NCI-H1417 (cell line): Measurements from ENCODE around the gene MPP2.

Experiments used
- DNase-seq, 3 experiments: peaks; one replicate each; lab custom pipeline; 2025; lab: John Stamatoyannopoulos, UW

Gene MPP2

DNA sequence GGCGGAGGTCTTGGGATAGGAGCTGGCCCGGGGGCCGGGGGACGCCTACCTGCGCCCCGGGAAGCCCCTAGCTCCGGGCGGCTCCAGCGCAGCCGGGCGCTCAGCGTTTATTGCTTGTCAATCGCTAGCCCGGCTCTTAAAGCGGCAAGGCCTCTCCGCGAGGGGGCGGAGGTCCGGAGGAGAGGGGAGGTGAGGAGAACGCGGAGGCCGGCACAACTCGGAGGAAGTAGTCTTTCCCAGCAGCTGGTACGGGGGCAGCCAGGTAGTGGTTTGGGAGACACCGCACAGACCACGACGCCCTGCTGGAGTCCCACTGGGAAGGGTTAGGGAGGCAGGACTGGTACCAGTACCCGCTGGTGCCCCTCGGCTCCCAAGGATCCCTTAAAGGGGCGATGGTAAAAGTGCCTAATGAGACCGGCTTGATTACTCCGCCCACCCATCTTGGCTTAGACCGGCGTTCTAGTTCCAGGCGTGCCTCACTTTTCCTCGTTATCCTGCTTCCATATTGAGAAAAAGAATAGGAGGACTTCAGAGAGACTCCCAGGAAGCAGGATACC lies at the start of gene MPP2:
Gene MPP2 (minus strand): TSS at position 112 of the 557 bp plus-strand sequence. CDS start 3,076 bp downstream, outside the sequence.
- peak; percentile 65 to 83 (median 80) for DNase-seq

DNA sequence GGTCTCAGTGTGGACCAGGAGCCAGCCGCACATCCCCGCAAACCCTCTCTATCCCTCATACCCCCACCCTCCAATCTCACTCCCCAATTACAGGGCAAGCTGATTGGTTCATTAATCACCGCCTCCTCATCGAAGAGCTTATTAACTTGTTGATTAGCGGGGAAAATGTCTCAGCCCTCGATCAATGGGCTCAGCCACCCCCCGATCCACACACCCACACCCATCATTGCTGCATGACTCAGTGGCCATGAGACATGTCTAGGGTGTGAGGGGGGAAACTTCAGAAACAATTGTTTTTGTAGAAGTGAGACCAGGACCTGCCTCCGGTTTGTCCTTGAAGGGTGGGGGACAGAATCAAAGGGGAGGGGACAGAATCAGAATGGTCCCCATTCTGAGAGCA lies 48.9 kb upstream of the MPP2 start:
- no peak for DNase-seq

GRCh38 chr17:43953746-43954145 lies 46.4 kb upstream of the MPP2 start, which contains the start of gene PYY:
PYY (minus strand) TSS chr17:43953940; CDS start chr17:43953483, 457 bp downstream.
- no peak for DNase-seq

DNA sequence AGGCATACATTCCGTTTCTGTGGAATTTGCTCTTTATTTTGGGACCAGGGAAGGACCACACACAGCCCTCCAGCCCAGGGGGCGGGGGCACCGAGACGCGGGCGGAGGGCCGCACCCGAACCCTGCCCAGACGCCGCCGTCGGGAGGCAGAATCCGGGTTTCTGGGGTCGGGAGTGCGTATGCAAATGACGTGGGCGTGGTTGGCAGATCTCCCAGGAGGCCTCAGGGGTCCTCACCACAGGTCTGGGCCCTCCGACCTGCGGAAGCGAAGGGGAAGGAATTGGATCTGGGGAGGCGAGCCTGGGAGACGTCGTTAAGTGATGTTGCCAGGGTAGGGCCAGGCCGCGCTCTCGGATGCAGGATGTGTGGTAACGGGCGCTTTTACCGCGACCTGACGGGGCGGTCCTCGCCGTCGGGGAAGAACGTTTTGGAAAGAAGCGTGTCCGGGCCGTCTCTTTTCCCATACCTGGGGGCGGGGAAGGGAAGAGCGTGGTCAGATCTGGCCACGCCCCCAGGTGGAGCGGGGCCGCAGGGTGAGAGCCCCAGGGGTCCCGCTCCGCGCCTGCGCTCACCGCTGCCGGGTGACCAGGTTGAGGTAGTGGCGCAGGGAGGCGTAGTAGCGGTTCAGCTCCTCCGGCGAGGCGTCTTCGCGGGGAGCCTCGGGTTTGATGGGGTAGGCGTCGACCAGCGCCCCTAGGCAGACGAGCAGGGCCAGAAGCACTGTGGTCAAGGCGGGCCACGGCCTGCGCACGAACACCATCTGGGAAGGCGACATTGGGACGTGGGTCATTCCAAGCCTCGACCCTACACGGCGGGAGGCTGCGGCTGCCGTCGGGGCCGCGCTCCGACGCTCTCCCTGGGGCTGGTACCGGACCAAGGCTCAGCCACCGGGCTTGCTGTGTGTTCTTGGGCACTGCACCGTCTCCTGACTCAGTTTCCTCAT lies 45.7 kb upstream of the MPP2 start:
- DNase-seq, result peak in 1 of 3 experiments; percentile 29

DNA sequence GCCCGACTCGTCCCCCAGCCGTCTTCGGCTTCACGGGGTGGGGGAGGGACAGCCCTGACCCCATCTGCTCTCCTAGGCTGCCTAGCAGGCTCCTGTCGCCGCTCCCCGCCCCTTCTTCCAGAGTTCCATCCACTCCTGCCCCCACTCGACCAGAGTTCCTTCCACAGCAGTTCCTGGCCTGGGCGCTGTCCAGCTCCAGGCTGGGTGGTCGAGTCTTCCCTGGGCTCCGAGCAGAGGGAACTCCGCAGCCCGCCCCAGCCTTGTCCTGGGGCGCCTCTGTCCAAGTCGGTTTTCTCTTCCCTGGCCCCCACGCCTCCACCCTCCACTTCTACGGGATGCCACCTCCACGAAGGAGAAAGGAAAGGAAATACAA lies 45.0 kb upstream of the MPP2 start:
- no peak for DNase-seq

- DNase-seq, result no peak
Observed at GRCh38 chr17:43951750-43952149, 44.4 kb upstream of the MPP2 start.

- DNase-seq, result no peak
Observed at GRCh38 chr17:43950554-43950953, 43.2 kb upstream of the MPP2 start.

- no peak for DNase-seq
Observed at GRCh38 chr17:43949781-43950180, 42.4 kb upstream of the MPP2 start.

GRCh38 chr17:43946781-43947180 lies 39.4 kb upstream of the MPP2 start:
- DNase-seq, result no peak

GRCh38 chr17:43945074-43945829 lies 37.9 kb upstream of the MPP2 start:
- no peak for DNase-seq

DNA sequence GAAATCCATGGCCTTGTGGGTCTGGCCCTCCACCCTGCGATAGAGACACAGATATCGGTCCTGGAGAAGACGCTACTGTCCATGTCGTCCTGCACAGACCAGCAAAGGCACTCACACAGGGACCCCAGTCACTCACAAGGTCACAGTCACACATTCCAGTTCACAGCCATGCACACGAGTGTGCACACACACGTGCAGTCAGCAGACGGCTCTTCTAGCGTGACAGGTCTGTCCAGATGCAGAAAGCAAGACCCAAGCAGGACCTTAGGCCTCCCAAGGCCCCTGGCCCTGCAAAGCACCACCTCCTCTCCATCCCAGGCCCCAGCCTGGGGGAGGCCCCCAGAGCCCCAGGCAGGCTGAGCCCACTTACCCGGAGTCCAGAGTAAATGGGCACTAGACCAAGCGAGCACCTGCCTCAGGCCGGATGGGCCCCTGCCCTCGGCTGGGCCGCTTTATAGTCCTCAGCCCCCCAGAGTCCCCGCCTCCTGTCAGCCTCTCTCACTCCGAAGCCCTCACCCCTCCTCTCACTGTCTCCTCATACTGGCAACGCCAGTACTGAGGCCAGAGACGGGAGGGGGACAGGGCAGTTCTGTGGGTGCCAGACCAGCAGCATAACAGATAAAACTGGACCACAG lies 34.8 kb upstream of the MPP2 start, which contains the start of gene PPY:
Gene PPY (minus strand): TSS at position 426 of the 635 bp plus-strand sequence. CDS start 822 bp downstream, outside the sequence.
- DNase-seq, result no peak

DNA sequence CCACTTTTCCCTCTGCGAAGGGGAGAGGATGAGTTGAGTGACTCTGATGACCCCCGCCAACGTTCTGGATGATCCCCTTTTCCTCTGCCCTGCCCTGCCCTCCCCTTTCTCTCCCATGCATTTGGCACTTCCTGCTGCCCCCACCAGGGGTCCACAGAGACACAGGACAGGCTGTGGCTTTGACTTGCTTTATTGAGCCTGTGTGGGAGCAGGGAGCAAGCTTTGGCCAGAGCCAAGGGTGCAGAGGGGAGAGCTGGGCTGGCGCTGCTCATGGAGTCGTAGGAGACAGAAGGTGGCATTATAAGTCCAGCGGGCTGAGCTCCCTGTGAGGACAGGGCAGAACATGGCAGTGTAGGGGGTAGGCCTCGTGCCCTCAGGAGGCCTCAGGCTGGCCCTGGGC lies 33.3 kb upstream of the MPP2 start:
- DNase-seq, result peak in 2 of 3 experiments; percentile 37 to 59

DNA sequence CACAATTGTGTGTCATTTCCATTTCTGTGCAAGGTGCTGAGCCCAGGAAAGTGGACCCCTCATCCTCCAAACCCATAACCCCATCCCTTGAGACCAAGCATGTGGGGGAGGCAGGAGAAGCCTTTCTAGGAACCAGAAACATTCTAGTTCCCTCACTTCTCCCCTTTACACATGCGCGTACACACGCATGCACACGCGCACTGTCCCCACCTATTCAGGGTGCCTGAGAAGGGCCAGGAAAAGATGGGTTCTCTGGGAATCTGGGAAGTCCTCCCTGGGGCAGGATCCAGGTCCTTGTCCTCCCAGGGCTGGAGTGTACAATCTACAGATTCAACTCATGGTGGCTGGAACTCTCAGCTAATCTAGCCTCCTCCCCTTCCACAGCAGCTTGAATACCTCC lies 32.5 kb upstream of the MPP2 start:
- no peak for DNase-seq

- peak in 1 of 3 experiments; percentile 4 for DNase-seq
Observed at GRCh38 chr17:43939452-43939851, 32.1 kb upstream of the MPP2 start.

- no peak for DNase-seq
Observed at GRCh38 chr17:43938838-43939182, 31.5 kb upstream of the MPP2 start.

DNA sequence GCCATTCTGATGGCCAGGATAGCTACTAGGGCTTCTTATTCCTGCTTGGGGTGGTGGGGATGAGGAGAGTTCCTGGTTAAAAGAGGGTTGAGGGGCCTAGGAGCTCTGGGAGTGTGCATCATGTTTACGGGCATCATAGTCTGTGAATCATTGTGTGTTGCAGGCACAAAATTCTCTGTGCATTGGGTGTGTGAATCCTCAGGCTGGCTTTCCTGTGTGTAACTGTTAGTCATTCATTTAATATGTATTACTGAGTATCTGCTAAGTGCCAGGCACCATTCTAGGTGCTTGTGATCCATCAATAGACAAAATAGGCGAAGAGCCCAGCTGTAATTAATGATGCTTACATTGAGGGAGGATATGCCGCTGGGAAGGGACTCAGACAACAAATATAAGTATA lies 29.1 kb upstream of the MPP2 start:
- no peak for DNase-seq

DNA sequence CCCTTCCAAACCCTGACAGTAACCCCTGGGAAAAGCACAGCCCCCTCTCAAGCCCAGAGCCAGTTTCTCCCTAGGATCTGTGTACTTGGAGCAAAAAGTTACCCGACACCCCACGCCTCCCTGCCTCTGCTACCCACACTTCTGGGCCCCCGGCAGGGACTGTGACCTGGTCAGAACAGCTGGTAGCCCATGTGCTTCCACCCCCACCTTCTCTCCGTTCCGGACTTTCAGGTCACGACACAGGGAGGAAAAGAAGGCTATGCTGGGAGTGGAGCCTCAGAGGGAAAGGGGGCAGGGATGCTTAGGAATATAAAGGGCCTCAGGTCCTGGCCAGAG lies 28.6 kb upstream of the MPP2 start:
- DNase-seq, result no peak

DNA sequence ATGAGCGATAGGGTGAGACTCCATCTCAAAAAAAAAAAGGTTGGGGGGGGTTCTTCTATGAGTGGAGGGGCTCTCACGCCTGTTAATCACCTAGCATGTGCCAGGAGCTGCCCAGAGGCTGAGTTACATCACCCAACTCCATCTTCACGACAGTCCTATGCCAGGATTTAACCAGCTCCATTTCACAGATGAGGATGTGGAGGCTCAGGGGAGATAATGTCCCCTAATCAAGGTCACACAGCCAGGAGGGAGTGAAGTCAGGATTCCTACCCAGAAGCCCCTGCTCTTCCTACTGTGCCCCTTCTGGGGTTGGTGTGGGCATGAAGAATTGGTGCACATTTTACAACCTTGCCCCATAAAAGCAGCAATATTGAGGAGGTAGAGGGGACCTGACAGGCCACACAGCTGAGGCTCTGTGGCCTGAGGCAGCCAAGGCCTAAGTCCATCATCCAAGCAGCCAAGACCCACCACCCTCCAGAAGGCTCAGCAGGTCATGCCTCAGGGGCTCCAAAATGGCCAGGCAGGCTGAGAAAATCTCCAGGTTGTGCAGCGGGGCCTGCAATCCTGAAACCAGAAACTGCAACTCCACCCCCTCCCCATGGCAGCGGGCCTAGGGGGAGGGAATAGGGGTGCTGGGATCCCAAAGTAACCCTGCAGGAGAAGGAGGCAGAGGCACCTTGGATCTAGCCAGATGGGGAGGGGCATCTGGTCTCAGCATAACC lies 28.0 kb upstream of the MPP2 start:
- DNase-seq, result no peak

DNA sequence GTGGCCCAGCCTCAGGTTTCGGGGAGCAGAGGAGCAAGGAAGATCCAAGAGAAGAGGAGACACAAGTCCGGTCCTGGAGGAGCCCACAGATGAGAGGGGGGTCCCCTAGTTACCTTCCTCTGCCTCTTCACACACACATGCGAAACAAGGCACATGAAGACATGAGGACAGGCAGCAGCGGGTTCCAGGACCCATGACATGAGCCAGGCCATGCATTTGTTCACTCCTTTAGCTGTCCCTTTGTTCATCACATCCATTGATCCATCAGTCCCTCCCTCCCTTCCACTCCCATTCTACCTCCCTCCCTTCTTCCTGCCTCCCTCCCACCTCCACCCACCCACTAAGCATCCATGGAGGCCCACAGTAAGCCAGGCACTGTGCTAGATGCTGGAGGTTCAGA lies 25.6 kb upstream of the MPP2 start:
- DNase-seq, result no peak

DNA sequence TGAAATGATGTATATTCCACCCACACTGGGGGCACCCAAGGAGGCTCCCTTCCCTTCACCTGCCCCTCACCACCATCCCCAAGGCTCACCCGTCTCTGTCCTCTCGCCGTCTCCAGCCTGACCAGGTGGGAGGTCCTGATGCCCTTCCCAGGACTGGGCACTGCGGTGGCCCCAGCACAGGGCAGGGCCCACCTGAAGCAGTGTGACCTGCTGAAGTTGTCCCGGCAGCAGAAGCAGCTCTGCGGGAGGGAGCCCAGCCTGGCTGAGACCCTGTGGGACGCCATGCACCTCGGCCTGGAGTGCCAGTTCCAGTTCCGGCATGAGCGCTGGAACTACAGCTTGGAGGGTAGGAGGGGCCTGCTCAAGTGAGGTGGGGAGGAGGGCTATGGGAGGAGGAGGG lies 25.0 kb upstream of the MPP2 start:
- no peak for DNase-seq

DNA sequence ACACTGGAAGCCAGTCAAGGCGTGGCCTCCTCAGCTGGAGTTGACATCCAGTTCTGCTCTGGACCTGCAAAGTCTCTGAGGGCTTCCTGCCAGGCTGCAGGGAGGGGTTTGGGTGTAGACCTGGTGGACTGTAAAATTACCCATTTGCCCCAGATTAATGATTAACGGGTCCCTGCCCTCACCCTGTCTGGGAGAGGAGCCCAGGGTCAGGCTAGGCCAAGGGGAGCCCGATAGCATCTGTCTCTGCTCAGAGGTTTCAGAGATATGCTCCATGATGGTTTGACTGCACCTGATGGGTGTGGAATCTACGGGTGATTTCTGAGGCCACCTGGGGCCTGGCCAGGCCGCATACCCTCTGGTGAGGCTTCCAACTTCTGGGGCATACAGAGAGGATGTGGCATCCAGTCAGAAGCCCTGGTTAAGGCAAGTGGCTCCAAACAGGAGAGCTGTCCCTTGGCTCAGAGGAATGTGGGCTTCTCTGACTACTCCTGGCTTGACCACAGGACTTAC lies 23.8 kb upstream of the MPP2 start:
- DNase-seq, result no peak
